GM21390 (cell line): Measurements from ENCODE around the gene HSD17B13.

Experiments used
- ATAC-seq: cut with Tn5 transposase; IDR thresholded peaks from one replicate; pipeline ENCODE4 v1.9.1; 2021; ENCODE audit not compliant: unreplicated experiment

The HSD17B13 gene

DNA sequence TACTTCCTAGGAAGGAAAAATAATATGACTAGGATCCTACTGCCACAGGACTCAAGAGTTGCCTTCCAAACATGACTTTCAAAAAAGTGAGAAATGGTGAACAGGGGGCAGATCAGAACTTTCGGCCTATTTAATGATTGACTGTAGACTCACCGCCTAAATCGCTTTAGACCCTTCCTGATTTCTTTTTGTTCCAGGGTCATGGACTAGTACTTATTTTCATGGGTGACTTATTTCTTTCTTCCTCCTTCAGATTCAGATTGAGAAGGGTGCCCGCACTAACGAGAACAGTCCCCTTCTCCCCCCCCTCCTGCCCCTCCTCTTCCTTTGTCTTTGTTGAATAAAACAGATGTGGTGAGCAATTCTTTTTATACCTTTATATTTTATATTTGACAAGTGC is 54.3 kb downstream of the HSD17B13 start:
- ATAC-seq, result no peak

DNA sequence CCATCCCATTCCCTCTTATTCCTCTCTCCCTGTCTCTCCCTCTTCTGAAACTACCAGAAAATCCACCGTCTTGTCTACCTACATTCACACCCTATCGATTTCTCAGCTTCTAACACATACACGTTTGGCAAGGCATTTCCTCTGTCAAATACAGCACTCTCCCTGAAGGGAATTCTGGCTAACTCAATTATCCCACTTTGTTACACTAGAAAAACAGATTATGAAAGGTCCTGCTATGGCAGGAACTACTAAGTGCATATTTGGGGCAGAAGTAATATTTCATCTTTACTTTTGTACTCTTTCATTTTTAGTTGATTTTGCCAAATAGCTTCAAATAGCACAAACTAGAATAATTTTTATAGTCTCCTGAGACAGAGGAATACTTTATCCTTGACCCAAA is 55.7 kb downstream of the HSD17B13 start:
- ATAC-seq, result no peak

DNA sequence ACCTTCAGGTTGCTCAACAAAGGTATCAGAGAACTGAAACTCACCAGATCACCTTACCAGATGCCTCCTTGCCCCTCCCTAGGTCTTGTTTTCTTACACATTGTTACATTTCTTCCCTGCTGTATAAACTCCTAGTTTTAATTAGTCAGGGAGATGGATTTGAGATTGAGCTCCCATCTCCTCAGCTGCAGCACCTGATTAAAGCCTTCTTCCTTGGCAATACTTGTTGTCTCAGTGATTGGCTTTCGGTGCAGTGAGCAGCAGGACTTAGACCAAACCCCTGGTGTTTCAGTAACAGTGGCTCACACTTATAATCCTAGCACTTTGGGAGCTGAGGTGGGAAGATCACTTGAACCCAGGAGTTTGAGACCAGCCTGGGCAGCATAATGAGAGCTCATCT is 59.8 kb downstream of the HSD17B13 start:
- ATAC-seq, result no peak

DNA sequence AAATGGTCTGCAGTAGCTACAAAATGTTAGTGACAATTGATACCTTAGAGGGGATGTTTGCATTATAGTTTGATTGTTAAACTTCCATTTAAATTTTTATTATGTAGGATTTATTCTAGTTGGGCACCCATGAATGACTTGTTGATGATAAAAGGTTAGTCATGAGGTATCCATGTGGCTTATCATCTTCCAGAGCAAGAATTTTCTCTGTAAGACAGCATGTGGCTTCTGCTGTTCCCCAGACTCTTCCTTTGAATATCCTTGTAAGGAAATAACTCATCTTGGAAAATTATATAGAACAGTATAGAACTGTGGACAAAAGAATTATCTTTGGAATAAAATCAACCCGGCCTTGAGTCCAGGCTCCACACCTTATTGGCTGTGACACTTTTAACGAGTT is 62.2 kb downstream of the HSD17B13 start:
- no peak for ATAC-seq

DNA sequence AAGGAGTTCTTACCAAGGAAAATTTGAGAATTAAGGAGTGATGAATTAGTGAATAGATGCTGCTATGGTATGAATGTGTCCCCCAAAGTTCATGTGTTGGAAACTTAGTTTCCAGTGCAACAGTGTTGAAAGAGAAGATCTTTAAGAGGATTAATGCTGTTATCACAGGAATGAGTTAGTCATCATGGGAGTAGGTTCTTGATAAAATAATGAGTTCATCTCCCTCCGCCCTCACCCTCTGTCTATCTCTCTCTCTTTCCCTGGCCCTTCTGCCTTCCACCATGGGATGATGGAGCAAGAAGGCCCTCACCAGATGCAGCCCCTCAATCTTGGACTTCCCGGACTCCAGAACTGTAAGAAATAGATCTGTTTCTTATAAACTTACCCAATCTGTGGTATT is 64.0 kb downstream of the HSD17B13 start:
- ATAC-seq, result no peak

DNA sequence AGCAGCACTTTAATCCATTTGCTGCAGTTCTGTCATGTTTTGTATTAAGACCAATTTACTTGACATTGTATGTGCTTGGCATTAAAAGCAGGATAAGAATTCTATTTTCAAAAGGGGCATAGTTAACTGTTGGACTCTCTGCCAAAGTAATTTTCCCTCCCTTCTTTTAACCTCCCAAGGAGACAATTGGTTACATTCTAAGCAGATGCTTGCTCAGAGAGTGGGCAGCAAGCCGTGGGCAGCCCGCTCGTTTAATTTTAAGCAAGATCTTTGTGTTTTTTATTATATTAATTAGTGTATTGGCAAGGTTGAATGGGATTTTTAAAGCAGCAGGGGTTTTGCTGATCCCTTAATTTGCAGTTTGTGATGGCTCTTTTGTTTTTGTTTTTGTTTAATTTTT is 65.2 kb downstream of the HSD17B13 start:
- no peak for ATAC-seq

DNA sequence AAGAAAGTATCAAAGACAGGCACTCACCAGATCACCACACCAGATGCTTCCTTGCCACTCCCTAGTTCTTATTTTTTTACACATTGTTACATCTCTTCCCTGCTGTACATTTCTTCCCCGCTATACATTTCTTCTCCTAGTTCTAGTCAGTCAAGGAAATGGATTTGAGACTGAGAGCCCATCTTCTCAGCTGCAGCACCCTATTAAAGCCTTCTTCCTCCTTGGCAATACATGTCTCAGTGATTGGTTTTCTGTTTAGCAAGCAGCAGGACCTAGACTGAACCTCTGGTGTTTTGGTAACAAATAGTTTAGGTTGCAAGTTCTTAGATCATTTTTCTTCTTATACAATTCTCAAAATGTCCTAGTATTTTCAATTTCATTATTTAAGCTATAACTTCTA is 66.9 kb downstream of the HSD17B13 start:
- ATAC-seq, result no peak
